ENCODE data around the gene NACC2.

The NACC2 gene

GRCh38 chr9:136007934-136008692 lies 87.0 kb downstream of the NACC2 start:
- Histone ChIP-seq H3K4me3 (ENCODE audit: low read length, poor library complexity, severe bottlenecking) (no peak overlapping the region), H3K36me3 (ENCODE audit: insufficient read depth, low read length) (no peaks in the 10 kb centered on the region), H3K4me2 (ENCODE audit: low read depth, low read length, poor library complexity, severe bottlenecking) (no peak overlapping the region), H2AFZ (ENCODE audit: low read length) (no peak overlapping the region), H3K4me1 (ENCODE audit: insufficient read depth, low read length, poor library complexity, severe bottlenecking) (peaks cover 3% of the 10 kb centered on the region), H3K9ac (ENCODE audit: low read depth, low read length, poor library complexity, severe bottlenecking) (no peak overlapping the region), H3K27me3 (ENCODE audit: insufficient read depth, low read length, poor library complexity, severe bottlenecking) (no peaks in the 10 kb centered on the region), H4K20me1 (ENCODE audit: insufficient read depth, low read length, poor library complexity, severe bottlenecking) (no peaks in the 10 kb centered on the region), H3K79me2 (ENCODE audit: insufficient read depth, low read length) (no peaks in the 10 kb centered on the region), H3F3A (ENCODE audit: low read depth) (no peaks in the 10 kb centered on the region), H3K9me2 (replicated peaks; ENCODE audit: low read depth, low read length) (no peaks in the 10 kb centered on the region), H3K9me3 (ENCODE audit: insufficient read depth, low read depth, low read length) (no peaks in the 10 kb centered on the region)
- TF ChIP-seq EZH2phosphoT487 (IDR thresholded peaks at IDR 0.05; ENCODE audit: borderline replicate concordance) (no peak), CTCF (conservative IDR thresholded peaks at IDR 0.05; ENCODE audit: low read length) (no peak)

GRCh38 chr9:136007276-136007933 lies 87.7 kb downstream of the NACC2 start:
- H4K20me1 ChIP-seq (ENCODE audit: insufficient read depth, low read length, poor library complexity, severe bottlenecking): no peaks in the 10 kb centered on the region
- TF ChIP-seq CTCF (conservative IDR thresholded peaks at IDR 0.05; ENCODE audit: low read length): no peak
- peaks cover 3% of the 10 kb centered on the region for H3K4me1 ChIP-seq (ENCODE audit: insufficient read depth, low read length, poor library complexity, severe bottlenecking)
- no peak overlapping the region for H3K4me2 ChIP-seq (ENCODE audit: low read depth, low read length, poor library complexity, severe bottlenecking)
- H3K27me3 ChIP-seq (ENCODE audit: insufficient read depth, low read length, poor library complexity, severe bottlenecking): no peaks in the 10 kb centered on the region
- no peak overlapping the region for H2AFZ ChIP-seq (ENCODE audit: low read length)
- H3K9me3 ChIP-seq (ENCODE audit: insufficient read depth, low read depth, low read length): no peaks in the 10 kb centered on the region
- H3F3A ChIP-seq (ENCODE audit: low read depth): no peaks in the 10 kb centered on the region
- no peaks in the 10 kb centered on the region for H3K79me2 ChIP-seq (ENCODE audit: insufficient read depth, low read length)
- H3K4me3 ChIP-seq (ENCODE audit: low read length, poor library complexity, severe bottlenecking): no peak overlapping the region
- no peaks in the 10 kb centered on the region for H3K9me2 ChIP-seq (replicated peaks; ENCODE audit: low read depth, low read length)
- no peaks in the 10 kb centered on the region for H3K36me3 ChIP-seq (ENCODE audit: insufficient read depth, low read length)
- H3K9ac ChIP-seq (ENCODE audit: low read depth, low read length, poor library complexity, severe bottlenecking): no peak overlapping the region

- no peak overlapping the region for H3K4me3 ChIP-seq (ENCODE audit: low read length, poor library complexity, severe bottlenecking)
- no peak overlapping the region for H2AFZ ChIP-seq (ENCODE audit: low read length)
- no peak overlapping the region for H3K9ac ChIP-seq (ENCODE audit: low read depth, low read length, poor library complexity, severe bottlenecking)
- H3K36me3 ChIP-seq (ENCODE audit: insufficient read depth, low read length): no peaks in the 10 kb centered on the region
- no peaks in the 10 kb centered on the region for H3K27me3 ChIP-seq (ENCODE audit: insufficient read depth, low read length, poor library complexity, severe bottlenecking)
- no peaks in the 10 kb centered on the region for H4K20me1 ChIP-seq (ENCODE audit: insufficient read depth, low read length, poor library complexity, severe bottlenecking)
- H3K9me2 ChIP-seq (replicated peaks; ENCODE audit: low read depth, low read length): no peaks in the 10 kb centered on the region
- H3K9me3 ChIP-seq (ENCODE audit: insufficient read depth, low read depth, low read length): no peaks in the 10 kb centered on the region
- H3F3A ChIP-seq (ENCODE audit: low read depth): no peaks in the 10 kb centered on the region
- no peak overlapping the region for H3K4me2 ChIP-seq (ENCODE audit: low read depth, low read length, poor library complexity, severe bottlenecking)
- H3K4me1 ChIP-seq (ENCODE audit: insufficient read depth, low read length, poor library complexity, severe bottlenecking): peaks cover 3% of the 10 kb centered on the region
- no peaks in the 10 kb centered on the region for H3K79me2 ChIP-seq (ENCODE audit: insufficient read depth, low read length)
- no peak for TF ChIP-seq EZH2phosphoT487 (IDR thresholded peaks at IDR 0.05; ENCODE audit: borderline replicate concordance)
Observed at GRCh38 chr9:136006169-136006568, 88.9 kb downstream of the NACC2 start.
